Prostate gland (tissue), 2 donors: Measurements from ENCODE around the gene FYTTD1. TPM values are rescaled to one million over a fixed set of nuclear protein-coding genes. Genes with fewer than 3 reads are reported as not detected.
A peak's percentile ranks its signal among the peaks of the same experiment; 100 is the strongest.

Experiments
- DNase-seq: peaks from one replicate; pipeline ENCODE4 v3.0.0-alpha.2; 2019; ENCODE audit warnings: low spot score
- H3K27ac ChIP-seq, 2 donors: fragments of 200-600 bp; sonication (generic); 2 replicates each; pipeline ENCODE4 v1.5.1; 2017 to 2019
- H3K27me3 ChIP-seq: fragments of 200-600 bp; sonication (generic); replicated peaks from 2 replicates; pipeline ENCODE4 v1.5.1; 2019; ENCODE audit not compliant: insufficient read depth
- H3K36me3 ChIP-seq, 2 donors: fragments of 200-600 bp; sonication (generic); 1 replicate in 1 of 2; 2 replicates in 1 of 2; pipeline versions ENCODE4 v1.5.1 to v1.8.1; 2017 to 2019
- H3K4me1 ChIP-seq: fragments of 200-600 bp; sonication (generic); replicated peaks from 2 replicates; pipeline ENCODE4 v1.5.1; 2019
- H3K4me3 ChIP-seq, 2 donors: fragments of 200-600 bp; sonication (generic); 2 replicates each; pipeline ENCODE4 v1.5.1; 2017 to 2019
- H3K9me3 ChIP-seq: fragments of 200-600 bp; sonication (generic); 2 replicates; pipeline ENCODE4 v1.5.1; 2017
- POLR2A ChIP-seq: fragments of 450-650 bp; IDR thresholded peaks from one replicate; pipeline ENCODE4 v1.6.1; 2016; ENCODE audit warnings: antibody characterized with exemption, mild to moderate bottlenecking
- POLR2AphosphoS5 ChIP-seq: sonication (generic); formaldehyde crosslinking; IDR thresholded peaks from one replicate; pipeline ENCODE4 v1.6.1; 2017; ENCODE audit warnings: antibody characterized with exemption
- WGBS: methylation state at CpG from one replicate; pipeline ENCODE4 v1.1.5; 2018; 5-methylcytosine and 5-hydroxymethylcytosine counted together
- intact Hi-C: fragments of 100-400 bp; cut with DNase I; formaldehyde crosslinking; loops from one replicate; pipeline ENCODE4 v1.14.2; 2022
- total RNA-seq, 2 donors: library from RNA; depleted of rRNA; stranded (reverse); fragments of >200 nt; gene quantifications; one replicate each; pipeline ENCODE4 v1.1.0, GENCODE V29; 2016
- TF ChIP-seq, protein P1 (sequence below), 4 experiments: fragments of 200-600 bp in 2 of 4; fragments of 450-650 bp in 2 of 4; sonication (generic) in 2 of 4; IDR thresholded peaks; 1 replicate in 3 of 4; 2 replicates in 1 of 4; pipeline ENCODE4 v1.5.1; 2016 to 2019; ENCODE audit warnings: antibody characterized with exemption in 4 of 4, mild to moderate bottlenecking in 2 of 4, moderate library complexity in 2 of 4

Gene FYTTD1
- total RNA-seq, 2 donors from 2014 or later, result 27.7 to 69.5 TPM

- Histone ChIP-seq H3K9me3 (no peaks in the 10 kb centered on the region), H3K36me3 (no peaks in the 10 kb centered on the region), H3K4me1 (no peaks in the 10 kb centered on the region), H3K27me3 (no peaks in the 10 kb centered on the region), H3K4me3 (no peak overlapping the region), H3K27ac (no peak overlapping the region)
- DNase-seq, result no peak
- TF ChIP-seq, protein P1, sequence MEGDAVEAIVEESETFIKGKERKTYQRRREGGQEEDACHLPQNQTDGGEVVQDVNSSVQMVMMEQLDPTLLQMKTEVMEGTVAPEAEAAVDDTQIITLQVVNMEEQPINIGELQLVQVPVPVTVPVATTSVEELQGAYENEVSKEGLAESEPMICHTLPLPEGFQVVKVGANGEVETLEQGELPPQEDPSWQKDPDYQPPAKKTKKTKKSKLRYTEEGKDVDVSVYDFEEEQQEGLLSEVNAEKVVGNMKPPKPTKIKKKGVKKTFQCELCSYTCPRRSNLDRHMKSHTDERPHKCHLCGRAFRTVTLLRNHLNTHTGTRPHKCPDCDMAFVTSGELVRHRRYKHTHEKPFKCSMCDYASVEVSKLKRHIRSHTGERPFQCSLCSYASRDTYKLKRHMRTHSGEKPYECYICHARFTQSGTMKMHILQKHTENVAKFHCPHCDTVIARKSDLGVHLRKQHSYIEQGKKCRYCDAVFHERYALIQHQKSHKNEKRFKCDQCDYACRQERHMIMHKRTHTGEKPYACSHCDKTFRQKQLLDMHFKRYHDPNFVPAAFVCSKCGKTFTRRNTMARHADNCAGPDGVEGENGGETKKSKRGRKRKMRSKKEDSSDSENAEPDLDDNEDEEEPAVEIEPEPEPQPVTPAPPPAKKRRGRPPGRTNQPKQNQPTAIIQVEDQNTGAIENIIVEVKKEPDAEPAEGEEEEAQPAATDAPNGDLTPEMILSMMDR (IDR thresholded peaks at IDR 0.05), result no peak
- no peak for TF ChIP-seq POLR2A
- TF ChIP-seq POLR2AphosphoS5, result no peak
- intact Hi-C loops, result no loop called here
These were observed 12.1 kb downstream of the FYTTD1 start for GRCh38 chr3:197761784-197762183.

DNA sequence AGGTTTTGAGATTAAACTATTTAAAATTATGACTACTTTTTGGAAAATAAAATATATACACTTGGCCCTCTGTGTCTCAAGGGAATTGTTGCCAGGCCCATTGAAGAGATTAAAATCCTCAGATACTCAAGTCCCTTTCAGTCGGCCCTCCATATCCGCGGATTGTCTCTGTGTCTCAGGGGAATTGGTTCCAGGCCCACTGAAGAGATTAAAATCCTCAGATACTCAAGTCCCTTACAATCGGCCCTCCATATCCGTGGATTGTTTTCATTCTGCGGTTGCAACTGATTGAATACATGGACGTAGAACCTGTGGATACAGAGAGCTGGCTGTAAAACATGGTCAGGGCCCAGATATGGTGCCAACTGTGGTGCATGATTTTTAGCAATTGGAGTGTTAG lies 25.6 kb downstream of the FYTTD1 start:
- 88% methylated on average over 7 of the region's 7 CpGs for WGBS
- Histone ChIP-seq H3K27me3 (no peaks in the 10 kb centered on the region), H3K4me1 (no peaks in the 10 kb centered on the region), H3K4me3 (no peak overlapping the region), H3K27ac (no peak overlapping the region), H3K36me3 (peaks cover 7 to 18% of the 10 kb centered on the region in 2 donors), H3K9me3 (no peaks in the 10 kb centered on the region)
- intact Hi-C loops, result no loop called here
- TF ChIP-seq POLR2A (no peak), POLR2AphosphoS5 (no peak)
- TF ChIP-seq, protein P1 (IDR thresholded peaks at IDR 0.05), result no peak
- no peak for DNase-seq

GRCh38 chr3:197782230-197782629 lies 32.5 kb downstream of the FYTTD1 start:
- Histone ChIP-seq H3K4me1 (no peaks in the 10 kb centered on the region), H3K27ac (no peak overlapping the region), H3K4me3 (no peak overlapping the region), H3K36me3 (peaks cover 7 to 10% of the 10 kb centered on the region in 2 donors), H3K9me3 (no peaks in the 10 kb centered on the region), H3K27me3 (no peaks in the 10 kb centered on the region)
- TF ChIP-seq POLR2A (no peak), POLR2AphosphoS5 (no peak)
- TF ChIP-seq, protein P1 (IDR thresholded peaks at IDR 0.05), result no peak
- DNase-seq, result no peak
- 77% methylated on average over 4 of the region's 4 CpGs for WGBS
- intact Hi-C loops, result no loop called here

DNA sequence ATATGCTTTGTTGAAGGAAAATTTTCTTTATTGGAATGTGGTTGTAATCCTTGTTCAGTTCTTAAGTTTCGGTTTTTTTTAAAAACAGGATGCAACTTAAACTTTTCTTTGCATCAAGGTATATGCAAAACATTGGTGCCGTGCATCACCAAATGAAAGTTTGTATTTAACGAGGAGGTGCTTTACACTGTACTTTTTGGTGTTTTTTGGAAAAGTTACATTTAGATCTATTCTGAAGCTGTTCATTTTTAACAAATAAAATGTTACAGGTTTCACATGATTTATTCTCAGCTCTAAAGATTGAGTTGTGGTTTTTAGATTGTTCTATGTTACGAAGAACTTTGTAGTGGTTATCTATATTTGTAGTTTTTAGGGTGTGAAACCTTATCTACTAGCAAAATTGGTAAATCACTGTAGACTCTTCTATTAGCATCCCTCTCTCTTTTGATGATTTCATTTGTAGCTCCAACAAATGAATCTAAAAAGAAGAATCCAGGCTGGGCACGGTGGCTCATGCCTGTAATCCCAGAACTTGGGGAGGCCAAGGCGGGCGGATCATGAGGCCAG lies 34.4 kb downstream of the FYTTD1 start:
- Histone ChIP-seq H3K4me1 (no peaks in the 10 kb centered on the region), H3K9me3 (no peaks in the 10 kb centered on the region), H3K36me3 (no peaks in the 10 kb centered on the region), H3K27me3 (no peaks in the 10 kb centered on the region), H3K4me3 (no peak overlapping the region), H3K27ac (no peak overlapping the region)
- TF ChIP-seq, protein P1 (IDR thresholded peaks at IDR 0.05), result no peak
- no peak for TF ChIP-seq POLR2A
- TF ChIP-seq POLR2AphosphoS5, result no peak
- WGBS, result 96% methylated on average over 7 of the region's 7 CpGs
- intact Hi-C loops, result no loop called here
- DNase-seq, result no peak

- DNase-seq, result peak; percentile 49
- peak; percentile 63 for TF ChIP-seq POLR2AphosphoS5
- TF ChIP-seq POLR2A, result no peak
- TF ChIP-seq, protein P1 (IDR thresholded peaks at IDR 0.05), result no peak
- H3K4me3 ChIP-seq, result no peak overlapping the region
- H3K36me3 ChIP-seq, result no peaks in the 10 kb centered on the region
- H3K27ac ChIP-seq, result peak overlapping the region; percentile 40 to 57
- no peaks in the 10 kb centered on the region for H3K9me3 ChIP-seq
- no peaks in the 10 kb centered on the region for H3K27me3 ChIP-seq
- no peaks in the 10 kb centered on the region for H3K4me1 ChIP-seq
- intact Hi-C loops, result no loop called here
- 40% methylated on average over 1 of the region's 1 CpG for WGBS
These were observed 37.7 kb downstream of the FYTTD1 start for GRCh38 chr3:197787412-197787811.
